ENCODE measurements around the gene MTHFR.

Gene MTHFR

DNA sequence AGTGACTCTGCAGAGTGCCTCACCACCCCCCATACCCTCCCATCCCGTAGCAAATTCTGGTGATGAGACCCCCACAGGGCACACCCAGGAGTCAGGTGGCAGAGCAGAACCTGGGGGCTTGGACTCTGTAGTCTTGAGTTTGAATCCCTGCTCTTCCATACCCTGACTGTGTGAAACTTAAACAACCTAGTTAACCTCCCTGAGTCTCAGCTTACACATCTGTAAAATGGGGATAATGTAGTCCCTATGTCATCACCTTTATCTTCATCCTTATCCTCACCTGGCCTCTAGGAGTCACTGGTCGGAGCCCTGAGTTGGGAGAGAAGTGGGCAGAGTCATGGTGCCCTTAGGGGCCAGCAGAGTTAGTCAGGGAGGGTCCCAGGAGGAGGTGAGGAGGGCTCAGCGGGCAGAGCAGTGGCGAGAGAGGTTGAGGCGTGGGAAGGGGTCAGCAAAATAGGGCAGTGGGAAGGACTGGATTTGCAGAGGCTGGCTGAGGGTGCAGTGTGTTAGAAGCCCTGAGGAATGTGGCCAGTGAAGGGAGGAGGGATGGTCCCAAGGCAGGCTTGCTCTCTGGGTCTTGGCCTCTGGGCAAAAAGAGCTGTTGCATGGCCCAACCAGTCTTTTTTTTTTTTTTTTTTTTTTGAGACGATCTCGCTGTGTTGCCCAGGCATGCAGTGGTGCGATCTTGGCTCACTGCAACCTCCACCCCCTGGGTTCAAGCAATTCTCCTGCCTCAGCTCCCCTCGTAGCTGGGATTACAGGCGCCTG, 25.2 kb downstream of the MTHFR start:
- DNase-seq, result no peak

DNA sequence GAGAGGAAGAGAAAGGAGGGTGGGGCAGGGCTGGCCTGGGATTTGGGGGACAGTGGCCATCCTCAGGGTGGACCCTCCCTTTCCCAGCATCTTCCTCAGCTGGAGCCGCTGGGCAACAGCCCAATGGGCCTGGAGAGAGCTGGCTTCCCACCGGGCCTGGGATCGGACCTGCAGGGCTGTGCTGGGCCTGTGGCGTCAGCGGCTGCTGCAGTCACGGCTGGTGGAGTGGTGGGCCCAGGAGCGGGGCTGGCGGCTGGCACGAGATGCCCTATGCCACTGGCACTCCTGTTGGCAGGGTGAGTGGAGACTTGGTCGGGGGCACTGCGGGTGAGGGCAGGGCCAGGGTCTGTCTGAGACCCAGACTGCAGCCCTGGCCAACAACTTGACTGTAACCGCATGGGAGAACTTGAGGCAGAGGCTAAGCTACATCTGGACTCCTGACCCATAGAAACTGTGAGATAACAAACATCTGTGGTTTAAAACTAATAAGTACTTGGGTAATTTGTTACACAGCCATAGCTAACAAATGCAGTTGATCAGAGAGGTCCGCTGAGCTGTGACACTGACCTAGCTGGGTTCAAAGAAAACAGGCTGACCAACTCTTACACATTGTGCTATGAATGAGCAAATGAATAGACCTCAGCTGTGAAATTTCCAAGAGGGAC, 25.9 kb downstream of the MTHFR start:
- DNase-seq, result no peak

DNA sequence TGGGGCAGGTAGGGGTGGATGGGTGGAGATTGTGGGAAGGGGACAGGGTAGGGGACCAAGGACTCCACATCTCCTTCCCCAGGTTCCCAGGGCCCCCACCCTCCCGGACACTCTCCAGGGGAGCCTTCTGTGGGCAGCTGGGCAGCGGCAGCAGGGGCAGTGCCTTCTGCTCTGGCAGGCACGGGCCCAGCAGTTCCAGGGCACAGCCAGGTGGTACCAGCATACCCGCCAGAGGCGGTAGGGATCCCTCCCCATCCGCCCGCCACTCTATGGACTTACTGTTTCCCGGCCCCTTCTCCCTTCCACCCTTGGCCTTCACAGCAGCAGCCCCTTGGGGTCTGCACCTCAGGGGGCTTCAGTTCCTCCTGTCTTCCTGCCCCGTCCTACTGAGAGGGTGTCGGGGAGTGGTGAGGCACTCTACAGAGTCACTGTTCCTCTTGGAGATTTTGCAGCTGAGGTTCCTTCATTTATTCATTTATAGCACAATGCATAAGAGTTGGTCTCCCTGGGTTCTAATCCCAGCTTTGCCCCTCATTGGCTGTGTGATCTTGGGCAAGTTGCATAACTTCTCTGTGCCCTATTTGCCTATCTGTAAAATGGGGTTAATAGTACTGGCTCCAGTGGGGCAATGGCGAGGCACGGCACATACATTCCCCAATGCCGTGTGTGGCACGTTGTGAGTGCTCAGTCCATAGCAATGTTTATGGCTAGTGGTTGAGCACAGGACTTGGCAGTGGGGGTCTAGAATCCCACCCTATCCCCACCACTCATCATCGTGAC, 26.7 kb downstream of the MTHFR start:
- DNase-seq, result no peak

DNA sequence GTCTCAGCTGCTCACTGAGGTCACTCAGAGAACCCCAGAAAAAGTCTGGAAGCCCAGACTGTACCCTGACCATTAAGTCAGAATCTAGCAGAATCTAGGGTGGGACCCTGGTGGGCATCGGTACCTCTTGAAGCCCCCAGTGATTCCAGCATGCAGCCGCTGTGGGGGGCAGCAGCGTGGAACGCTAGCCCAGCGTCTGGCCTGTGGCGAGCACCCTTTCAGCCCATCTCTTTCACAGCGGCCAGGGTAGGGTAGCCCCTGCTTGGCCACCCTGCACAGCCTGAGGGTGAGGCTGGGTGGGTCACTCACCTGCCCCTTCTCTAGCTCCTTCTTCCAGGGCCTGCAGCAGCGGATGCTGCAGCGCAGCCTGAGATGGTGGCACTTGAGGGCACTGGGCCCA, 27.4 kb downstream of the MTHFR start:
- no peak for DNase-seq

DNA sequence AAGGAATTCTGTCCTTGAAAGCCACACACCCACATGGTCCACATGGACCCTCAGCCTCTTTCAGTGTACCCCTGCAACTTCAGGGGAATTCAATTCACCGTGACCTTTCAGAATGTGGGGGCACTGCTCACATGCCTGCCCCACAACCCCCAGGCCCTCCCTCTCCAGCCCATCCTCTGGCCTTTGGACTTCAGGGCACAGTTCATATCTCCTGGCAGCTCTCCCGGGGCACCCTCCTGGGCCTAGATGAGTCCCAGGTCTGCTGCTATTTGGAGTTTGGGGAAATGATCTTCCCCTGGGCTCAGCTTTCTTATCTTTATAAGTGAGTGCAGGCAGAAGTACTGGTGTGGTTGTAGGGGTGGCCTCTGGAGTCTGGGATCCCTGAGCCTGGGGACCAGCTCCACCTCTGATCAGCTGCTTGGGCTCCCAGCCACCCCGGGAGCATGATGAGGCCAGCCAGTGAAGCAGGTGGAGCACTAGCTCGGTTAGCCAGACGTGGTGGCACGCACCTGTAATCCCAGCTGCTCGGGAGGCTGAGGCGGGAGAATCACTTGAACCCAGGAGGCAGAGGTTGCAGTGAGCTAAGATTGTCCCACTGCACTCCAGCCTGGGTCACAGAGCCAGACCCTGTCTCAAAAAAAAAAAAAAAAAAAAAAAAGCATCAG, 28.0 kb downstream of the MTHFR start:
- DNase-seq, result no peak

DNA sequence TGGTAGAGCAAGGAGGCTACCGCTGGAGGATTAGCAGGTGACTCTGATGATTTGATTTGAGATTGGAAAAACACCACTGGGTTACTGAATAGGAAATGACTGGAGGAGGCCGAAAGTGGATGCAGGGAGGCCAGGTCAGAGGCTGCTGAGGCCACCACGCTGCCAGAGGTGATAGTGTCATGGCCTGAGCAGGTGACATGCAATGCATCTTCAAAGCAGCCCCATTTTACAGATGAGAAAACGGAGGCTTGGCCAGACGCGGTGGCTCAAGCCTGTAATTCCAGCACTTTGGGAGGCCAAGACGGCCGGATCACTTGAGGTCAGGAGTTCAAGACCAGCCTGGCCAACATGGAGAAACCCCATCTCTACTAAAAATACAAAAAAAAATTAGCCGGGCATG, 31.0 kb downstream of the MTHFR start:
- no peak for DNase-seq

DNA sequence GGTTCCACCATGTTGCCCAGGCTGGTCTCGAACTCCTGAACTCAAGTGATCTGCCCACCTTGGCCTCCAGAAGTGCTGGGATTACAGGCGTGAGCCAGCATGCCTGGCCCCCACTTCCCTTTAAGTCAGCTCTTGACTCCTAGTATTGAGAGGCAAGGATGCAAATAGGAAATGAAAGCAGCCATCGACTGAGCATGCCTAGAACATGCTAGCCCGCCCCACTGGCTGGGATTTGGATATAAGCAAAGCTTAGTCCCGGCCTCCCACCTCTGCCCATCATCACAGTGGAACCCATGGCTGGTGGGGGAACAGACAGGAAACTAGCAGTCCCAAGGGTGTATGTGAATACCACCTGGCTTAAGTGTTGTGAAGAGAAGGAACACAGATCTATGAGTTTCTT, 33.3 kb downstream of the MTHFR start:
- DNase-seq, result no peak

DNA sequence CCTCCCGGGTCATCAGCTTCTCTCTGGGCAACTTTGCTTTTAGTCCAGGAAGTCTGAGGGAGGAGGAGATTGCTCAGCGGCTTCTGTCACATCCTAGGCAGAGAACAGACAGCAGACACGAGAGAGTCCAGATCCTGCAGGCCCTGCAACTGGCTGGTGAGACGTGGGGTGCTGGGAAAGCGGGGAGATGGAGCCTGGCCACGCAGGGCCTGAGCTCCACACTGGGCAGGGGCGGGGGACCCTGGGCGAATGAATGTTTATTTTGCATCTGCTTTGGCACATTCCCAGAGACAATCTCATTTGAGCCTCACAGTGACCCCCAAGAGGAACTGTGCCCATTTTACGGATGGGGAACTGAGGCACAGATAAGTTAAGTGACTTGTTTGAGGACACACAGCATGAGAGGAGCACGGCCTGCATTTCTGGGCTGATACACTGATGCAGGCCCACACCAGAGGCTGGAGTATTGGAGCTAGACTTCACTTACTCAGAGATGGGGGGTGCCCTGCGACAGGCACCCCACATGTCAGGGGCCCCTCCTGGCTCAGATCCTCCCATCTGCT, 34.2 kb downstream of the MTHFR start:
- DNase-seq, result no peak

DNA sequence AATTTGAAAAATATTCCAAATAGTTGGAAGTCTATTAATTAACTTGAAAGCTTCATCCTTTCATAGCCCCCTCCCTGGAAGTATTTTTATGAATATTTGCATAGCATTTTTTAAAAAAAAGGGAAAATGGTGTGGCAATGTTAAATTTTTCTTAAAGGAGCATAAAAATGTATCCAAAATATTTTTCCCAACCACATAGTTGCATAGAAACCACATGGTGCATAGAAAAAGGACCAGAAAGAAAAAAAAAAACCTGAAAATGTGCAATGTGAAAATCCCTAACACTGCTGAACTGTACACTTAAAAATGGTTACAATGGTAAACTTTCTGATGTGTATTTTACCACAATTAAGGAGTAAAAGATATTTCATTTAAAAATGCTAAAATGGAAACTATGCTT, 35.8 kb downstream of the MTHFR start:
- DNase-seq, result no peak

DNA sequence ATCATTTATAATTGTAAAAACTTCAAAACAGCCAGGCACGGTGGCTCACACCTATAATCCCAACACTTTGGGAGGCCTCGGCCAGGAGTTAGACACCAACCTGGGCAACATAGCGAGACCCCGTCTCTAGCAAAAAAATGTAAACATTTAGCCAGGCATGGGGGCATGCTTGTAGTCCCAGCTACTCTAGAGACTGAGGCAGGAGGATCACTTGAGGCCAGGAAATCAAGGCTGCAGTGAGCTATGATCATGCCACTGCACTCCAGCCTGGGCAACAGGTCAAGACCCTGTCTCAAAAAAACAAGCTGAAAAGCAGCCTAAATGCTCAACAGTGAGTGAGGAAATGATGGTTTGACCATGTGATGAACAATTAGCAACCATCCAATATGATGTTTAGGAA, 36.5 kb downstream of the MTHFR start:
- DNase-seq, result no peak

DNA sequence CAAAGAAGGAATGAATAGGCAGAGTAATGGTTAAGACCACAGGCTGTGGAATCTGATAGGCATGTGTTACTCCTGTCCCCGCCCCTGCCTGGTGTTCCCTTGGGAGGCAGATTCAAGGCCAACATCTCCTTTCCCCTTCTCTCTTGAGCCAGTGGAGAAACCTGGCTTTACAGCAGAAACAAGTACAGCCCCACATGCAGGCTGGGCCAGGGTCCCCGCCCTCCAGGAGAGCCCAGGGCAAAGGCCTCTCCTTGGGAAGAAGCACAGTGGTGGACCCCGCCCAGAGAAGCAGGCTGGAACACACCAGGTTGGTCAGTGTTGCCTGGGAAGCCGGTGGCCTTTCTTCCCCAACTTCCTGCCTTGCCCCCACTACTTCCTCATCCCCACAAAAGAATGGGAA, 36.9 kb downstream of the MTHFR start:
- no peak for DNase-seq

DNA sequence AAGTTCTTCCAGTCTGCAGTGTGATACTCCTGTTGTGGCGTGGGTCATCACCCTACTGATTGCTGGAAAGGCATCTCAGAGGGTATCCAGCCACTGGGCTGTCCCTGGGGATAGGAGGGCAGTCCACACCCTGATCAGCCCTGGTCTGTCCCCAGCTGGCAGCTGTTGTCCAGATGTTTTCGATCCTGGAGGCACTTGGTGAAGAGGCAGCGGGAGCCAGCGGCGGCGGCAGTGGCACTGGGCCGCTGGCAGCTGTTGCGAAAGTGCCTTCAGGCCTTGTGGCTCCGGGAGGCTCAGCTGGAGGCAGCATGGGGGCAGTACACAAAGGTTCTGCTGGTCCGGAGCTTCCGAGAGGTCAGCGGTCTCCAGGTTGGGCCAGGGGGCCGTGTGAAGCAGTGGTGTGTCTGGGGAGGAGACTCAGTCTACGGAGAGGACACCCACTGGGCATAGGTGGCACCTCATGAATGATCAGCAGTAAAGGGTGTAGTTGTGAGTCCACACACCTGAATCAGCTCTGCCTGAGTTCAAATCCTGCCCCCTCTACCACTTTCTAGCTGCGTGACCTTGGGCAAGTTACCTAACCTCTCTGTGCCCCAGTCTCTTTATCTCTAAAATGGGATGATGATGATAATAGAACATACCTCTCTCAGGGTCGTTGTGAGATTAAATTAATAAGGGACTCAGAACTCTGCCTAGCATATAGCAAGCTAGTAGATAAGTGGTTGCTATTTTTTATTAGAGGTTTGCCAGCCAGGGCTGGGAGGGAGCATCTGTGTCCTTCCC, 37.7 kb downstream of the MTHFR start:
- no peak for DNase-seq

DNA sequence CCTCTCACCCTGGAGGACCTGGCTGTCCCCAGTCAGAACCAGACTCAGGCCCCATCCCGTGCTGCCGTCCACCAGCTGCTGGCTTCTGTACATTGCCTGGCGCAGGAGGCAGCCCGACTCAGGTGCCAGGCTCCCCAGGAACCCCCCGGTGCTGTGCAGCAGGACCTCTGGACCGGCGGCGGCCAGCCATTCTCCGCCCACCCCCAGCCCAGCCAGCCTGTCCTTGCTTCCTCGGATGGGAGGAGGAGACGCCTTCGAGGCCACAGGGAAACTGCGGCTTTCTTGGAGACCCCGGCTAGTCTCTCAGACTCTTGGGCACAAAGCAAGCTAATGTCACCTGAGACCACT, 39.4 kb downstream of the MTHFR start:
- no peak for DNase-seq

DNA sequence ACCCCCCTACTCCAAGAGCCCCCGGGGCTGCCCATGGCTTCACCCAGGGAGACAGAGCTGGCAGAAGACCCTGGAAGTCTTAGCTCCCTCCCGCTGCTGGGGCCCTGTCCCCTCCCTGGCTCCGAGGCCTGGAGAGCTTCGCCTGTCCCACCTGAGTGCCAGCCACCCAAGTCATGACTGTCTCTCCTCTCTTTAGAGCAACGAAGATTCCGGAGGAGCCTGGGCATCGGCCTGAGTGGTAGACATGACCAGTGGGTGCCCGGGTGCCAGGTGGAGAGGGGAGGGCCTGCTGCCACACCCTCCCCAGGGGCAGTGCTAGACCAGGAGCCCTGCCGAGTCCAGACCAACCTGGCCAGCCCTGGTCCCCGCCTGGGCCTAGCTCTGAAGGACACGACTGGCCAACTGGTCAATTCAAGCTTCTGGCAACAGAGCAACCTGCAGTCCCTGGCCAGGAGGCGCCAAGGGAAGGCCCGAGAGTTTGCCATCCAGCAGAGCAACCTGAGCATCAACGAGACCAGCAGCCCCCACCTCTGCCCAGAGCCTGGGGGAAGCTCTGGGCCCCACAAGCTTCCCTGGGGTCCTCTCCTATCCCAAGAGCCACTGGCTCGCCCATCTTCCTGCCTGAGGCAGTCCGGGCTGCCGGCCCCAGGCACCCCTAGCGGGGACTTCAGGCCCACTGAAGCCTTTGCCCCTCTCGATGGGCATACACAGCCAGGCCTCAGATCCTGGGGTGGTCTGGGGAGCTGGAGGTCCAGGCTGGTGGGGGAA, 39.9 kb downstream of the MTHFR start:
- no peak for DNase-seq

DNA sequence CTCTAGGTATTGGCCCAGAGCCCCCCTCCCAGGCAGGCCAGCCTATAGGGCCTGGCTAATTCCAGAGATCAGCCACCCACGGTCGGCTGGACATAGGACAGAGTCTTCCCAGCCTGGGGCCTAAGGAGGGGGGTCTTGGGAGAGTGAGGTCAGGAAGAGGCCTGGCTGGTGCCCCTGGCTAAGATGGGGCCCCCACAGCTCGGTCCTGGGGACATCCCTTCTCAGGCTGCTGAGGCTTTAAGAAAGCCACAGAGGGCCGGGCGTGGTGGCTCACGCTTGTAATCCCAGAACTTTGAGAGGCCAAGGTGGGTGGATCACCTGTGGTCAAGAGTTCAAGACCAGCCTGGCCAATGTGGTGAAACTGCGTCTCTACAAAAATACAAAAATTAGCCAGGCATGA, 41.2 kb downstream of the MTHFR start:
- DNase-seq, result no peak

DNA sequence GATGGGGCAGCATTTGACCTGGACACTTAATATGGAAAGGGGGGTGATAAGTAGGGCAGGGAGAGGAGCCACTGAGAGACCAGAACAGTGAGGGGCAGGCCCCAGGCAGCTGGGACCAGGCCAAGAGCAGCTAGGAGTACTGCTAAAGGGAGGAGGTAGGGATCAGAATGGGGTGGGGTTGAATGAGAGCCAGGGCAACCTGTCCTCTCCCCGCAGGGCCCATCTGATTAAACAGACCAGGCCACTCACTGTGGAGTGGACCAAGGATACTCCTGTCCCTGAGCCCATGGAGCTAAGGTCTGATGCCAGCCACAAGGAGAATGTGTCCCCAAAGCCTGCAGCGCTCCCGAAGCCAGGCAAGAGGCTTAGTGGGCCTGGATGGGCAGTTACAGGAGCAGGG, 41.6 kb downstream of the MTHFR start:
- DNase-seq, result no peak

DNA sequence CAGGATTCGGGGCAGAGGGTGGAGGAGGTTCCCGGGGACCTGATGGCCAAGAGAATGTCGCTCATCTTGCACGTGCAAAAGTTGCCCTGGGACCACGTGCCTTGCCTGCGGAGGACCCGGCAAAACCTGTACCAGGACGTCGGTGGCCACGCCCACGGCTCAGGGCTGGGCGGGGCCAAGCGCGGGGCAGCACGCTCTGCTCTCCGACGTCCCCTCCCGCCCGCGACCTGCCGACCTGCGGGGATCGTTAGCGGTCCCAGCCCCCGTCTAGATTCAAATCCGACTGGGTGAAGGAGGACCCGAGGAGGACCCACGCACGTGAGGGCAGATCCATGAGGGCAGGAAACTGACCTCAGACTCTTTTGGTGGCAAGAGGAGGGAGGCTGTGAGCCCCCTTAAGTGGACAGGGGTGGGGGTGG, 43.8 kb downstream of the MTHFR start, which contains the start of gene C1orf167:
C1orf167 (plus strand) TSS at position 206 of the 419 bp plus-strand sequence. CDS start 2,208 bp downstream, outside the sequence.
- DNase-seq, result peak; percentile 58

DNA sequence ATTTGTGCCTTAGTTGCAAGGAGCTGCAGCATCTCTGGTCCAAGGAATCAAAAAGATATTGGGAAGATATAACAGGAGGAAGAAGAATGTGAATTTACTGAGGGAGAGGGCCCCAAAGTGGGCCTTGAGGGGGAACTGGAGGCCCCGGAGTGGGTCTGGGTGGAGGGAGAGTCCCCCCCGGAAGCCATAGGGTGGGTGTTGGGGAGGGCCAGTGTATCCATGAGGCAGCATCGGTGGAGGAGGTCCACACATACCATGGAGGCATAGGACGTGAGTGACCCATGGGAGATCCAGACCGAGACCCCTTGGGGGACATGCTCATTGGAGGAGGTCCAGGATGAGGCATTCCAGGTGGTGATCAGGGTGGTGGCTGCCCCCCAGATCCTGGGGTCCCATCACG, 44.5 kb downstream of the MTHFR start:
- no peak for DNase-seq

DNA sequence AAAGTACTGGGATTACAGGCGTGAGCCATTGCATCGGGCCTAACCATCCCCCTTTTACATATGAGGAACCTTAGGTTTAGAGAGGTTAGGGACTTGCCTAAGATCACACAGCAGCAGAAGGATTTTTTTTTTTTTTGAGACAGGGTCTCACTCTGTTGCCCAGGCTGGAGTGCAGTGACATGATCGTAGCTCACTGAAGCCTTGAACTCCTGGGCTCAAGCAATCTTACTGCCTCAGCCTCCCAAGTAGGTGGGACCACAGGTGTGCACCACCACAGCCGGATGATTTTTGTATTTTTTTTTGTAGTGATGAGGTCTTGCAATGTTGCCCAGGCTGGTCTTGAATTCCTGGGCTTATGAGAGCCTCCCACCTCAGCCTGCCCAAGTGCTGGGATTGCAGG, 46.0 kb downstream of the MTHFR start:
- no peak for DNase-seq

DNA sequence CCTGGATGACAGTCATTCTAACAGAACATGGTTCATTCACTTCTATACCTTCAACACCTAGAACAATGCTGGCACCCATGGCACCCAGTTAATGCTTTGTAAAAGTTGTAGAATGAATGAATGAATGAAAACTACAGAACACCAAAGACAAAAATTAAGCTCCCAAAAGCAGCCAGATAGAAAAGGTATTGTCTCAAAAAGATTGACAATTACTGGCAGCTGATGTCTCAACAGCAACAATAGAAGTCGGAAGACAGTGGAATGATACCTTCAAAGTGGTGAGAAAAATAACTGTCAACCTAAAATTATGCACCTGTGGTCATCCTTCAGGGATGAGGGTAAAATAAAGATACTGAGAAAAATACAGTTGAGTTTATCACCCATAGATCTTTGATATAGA, 48.7 kb downstream of the MTHFR start:
- DNase-seq, result no peak

DNA sequence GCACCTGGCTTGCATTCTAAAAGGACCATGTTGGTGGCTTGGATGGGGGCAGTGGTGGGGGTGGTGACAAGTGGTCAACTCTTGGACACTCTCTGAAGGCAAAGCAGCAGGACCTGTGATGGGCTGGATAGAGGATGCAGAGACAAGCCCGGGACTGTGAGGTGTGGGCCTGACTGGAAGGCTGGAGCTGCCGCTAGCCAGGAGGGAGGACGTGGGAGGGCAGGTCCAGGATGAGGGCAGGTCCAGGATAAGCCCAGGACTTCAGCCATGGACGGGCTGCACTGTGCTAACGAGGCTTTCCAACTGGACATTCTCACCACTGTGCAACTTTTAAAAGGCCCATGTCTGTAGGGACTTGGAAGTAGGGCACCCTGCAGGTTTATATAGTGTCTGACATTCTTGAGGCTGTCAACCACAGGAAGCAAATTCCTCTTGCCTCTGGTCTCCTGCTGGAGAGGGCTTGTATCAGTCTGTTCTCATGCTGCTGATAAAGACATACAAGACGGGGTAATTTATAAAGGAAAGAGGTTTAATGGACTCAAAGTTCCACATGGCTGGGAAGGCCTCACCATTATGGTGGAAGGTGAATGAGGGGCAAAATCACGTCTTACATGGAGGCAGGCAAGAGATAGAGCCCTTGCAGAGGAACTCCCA, 52.1 kb downstream of the MTHFR start:
- DNase-seq, result no peak

Measured in stimulated activated CD4-positive, alpha-beta T cell treated with anti-CD3 and anti-CD28 coated beads, Interleukin-15, amount 100 ng/mL, for 24 hours (primary cell).